PFSK-1 (cell line): Measurements from ENCODE around the gene PTOV1.

Experiments used
- POLR2AphosphoS5 ChIP-seq: IDR thresholded peaks from 2 replicates; pipeline ENCODE4 v1.6.1; 2012; ENCODE audit warnings: low read depth, mild to moderate bottlenecking, control low read depth, low read length, moderate library complexity
- SIN3A ChIP-seq: IDR thresholded peaks from 2 replicates; pipeline ENCODE4 v1.6.1; 2012; ENCODE audit warnings: mild to moderate bottlenecking, low read length, moderate library complexity, borderline replicate concordance; ENCODE audit not compliant: insufficient read depth
- TAF1 ChIP-seq: IDR thresholded peaks from 2 replicates; pipeline ENCODE4 v1.6.1; 2012; ENCODE audit warnings: low read length, control low read depth, borderline replicate concordance; ENCODE audit not compliant: insufficient read depth

DNA sequence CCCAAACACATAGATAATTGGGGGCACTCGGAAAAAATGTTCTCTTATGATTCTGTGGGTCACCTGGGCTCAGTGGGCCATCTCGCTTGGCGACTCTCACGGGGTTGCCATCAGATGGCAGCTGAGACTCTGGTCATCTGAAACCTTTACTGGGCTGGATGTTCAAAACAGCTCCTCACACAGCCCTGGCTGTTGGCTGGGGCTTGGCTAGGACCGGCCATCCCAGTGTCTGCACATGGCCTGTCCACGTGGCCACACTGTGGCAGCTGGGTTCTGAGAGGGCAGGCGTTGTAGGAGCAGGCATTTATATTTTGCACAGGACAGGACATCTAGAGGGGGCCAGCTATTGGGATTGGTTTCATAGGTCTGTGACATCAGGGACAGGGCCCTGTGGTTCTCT lies 17.4 kb upstream of the PTOV1 start:
- TF ChIP-seq TAF1: no peak
- TF ChIP-seq SIN3A: no peak
- TF ChIP-seq POLR2AphosphoS5: no peak
